ENCODE measurements around the gene SLC6A17. TPM values are rescaled to one million over a fixed set of nuclear protein-coding genes. Genes with fewer than 3 reads are reported as not detected.

SLC6A17 gene
- total and polyA plus RNA-seq, 9 of the 15 experiments (the other 6 are each of a cell fraction or from before 2014, with no cell fraction given), result not detected

DNA sequence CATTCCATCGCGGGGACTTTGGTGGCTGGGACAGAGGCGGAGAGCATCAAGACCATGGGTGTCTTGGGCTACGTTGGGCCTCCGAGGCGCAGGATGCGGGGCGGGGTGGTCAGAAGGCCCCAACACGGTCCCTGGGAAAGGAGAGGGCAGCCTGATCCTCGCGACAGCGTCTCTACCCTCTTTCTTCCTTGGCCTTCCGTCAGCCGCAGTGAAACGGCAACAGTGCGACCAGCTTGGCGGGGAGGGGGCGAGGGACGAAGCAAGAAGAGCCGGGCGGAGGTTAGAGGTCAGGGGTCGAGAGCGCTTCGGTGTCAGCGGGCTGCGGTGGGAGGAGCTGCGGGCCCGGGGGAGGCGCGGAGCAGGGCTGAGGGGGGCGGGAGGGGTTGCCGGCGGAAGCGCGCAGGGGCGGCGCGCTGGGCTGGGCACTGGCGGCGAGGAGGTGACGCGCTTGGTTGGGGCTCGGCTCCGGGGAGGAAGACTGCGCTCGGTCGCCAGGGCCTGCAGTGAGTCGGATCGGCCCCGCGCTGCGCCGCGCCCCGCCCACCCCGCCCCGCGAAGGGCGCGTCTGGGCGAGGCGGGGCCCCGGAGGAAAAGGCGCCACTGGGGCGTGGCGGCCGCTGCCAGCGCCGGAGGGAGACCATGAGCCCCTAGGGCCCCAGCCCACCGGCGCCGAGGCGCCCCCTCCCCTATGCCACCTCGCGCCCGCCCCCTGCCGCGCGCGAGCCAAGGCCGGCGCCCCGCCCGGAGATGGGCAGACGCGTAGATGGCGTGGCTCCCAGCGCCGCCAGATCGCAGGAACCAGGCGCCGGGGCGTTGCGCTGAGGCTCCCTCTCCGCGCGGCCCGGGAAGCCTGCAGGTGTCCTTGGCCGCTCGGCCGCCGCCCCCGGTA lies 59.7 kb downstream of the SLC6A17 start, which contains the start of gene KCNC4 (continued):
- no peak for TF ChIP-seq REST (IDR thresholded peaks at IDR 0.05; ENCODE audit: borderline replicate concordance)
- TF ChIP-seq REST (CRISPR knock-in tag; IDR thresholded peaks at IDR 0.05; ENCODE audit: low read depth), result no peak
- TF ChIP-seq JUND (IDR thresholded peaks at IDR 0.05; ENCODE audit: borderline replicate concordance, low read depth, low read length), result no peak
- no peak for TF ChIP-seq JUND (tag; IDR thresholded peaks at IDR 0.05; ENCODE audit: borderline replicate concordance, low read depth, low read length)
- peak; percentile 3 for TF ChIP-seq SAP30 (IDR thresholded peaks at IDR 0.05; ENCODE audit: borderline replicate concordance, insufficient read depth, low read depth, low read length, poor library complexity, severe bottlenecking)
- TF ChIP-seq CBX2 (IDR thresholded peaks at IDR 0.05; ENCODE audit: insufficient read depth, low read length, poor library complexity, severe bottlenecking), result no peak
- no peak for TF ChIP-seq ZNF197 (CRISPR knock-in tag; IDR thresholded peaks at IDR 0.05; ENCODE audit: low read depth)
- no peak for TF ChIP-seq ZBTB11 (CRISPR knock-in tag; IDR thresholded peaks at IDR 0.05)
- no peak for TF ChIP-seq SETDB1 (IDR thresholded peaks at IDR 0.05; ENCODE audit: low read length)
- no peak for TF ChIP-seq KDM1A (IDR thresholded peaks at IDR 0.05)
- TF ChIP-seq RB1 (IDR thresholded peaks at IDR 0.05; ENCODE audit: low read depth), result peak; percentile 38; the same call in 1 of the 2 replicates
- peak; percentile 40 to 46; a peak in 3 of 4 replicates for TF ChIP-seq NRF1 (conservative IDR thresholded peaks at IDR 0.05 in 1 of 2, IDR thresholded peaks at IDR 0.05 in 1 of 2)
- 0 out of 4 replicates have a peak, but pooled peaks of 1 of the 2 experiments have one; percentile 9 for TF ChIP-seq NONO (IDR thresholded peaks at IDR 0.05; ENCODE audit: low read depth in 2 of 2, low read length in 1 of 2)
- no peak for TF ChIP-seq NCOA4 (IDR thresholded peaks at IDR 0.05; ENCODE audit: partially characterized antibody)
- TF ChIP-seq TAL1 (IDR thresholded peaks at IDR 0.05), result no peak

Measured in K562 (cell line).